ENCODE measurements around the gene MIF4GD. TPM values are rescaled to one million over a fixed set of nuclear protein-coding genes. Genes with fewer than 3 reads are reported as not detected.

Gene MIF4GD
- total RNA-seq, 3 donors from 2014 or later: 26.2 to 38.7 (median 28.8) TPM

GRCh38 chr17:75242461-75243042 lies 28.5 kb downstream of the MIF4GD start:
- H3K9me3 ChIP-seq: no peaks in the 10 kb centered on the region
- no peak overlapping the region for H3K4me3 ChIP-seq
- H3K4me1 ChIP-seq: peaks cover 0 to 12% of the 10 kb centered on the region in 2 donors
- intact Hi-C loops (cut with DNase I; ENCODE audit: low total_unique reads): no loop called here
- DNase-seq (ENCODE audit: low spot score in 2 of 2): no peak
- H3K27me3 ChIP-seq: no peaks in the 10 kb centered on the region
- peaks cover 10% of the 10 kb centered on the region for H3K36me3 ChIP-seq
- H3K27ac ChIP-seq: no peak overlapping the region
- TF ChIP-seq POLR2A (IDR thresholded peaks at IDR 0.05): no peak
- TF ChIP-seq POLR2AphosphoS5 (IDR thresholded peaks at IDR 0.05): no peak
- no peak for TF ChIP-seq CTCF (IDR thresholded peaks at IDR 0.05)

- peaks cover 10% of the 10 kb centered on the region for H3K36me3 ChIP-seq
- DNase-seq (ENCODE audit: low spot score in 2 of 2): no peak
- no peaks in the 10 kb centered on the region for H3K9me3 ChIP-seq
- no peak overlapping the region for H3K27ac ChIP-seq
- no peak overlapping the region for H3K4me3 ChIP-seq
- intact Hi-C loops (cut with DNase I; ENCODE audit: low total_unique reads): no loop called here
- TF ChIP-seq POLR2AphosphoS5 (IDR thresholded peaks at IDR 0.05): no peak
- no peak for TF ChIP-seq POLR2A (IDR thresholded peaks at IDR 0.05)
- TF ChIP-seq CTCF (IDR thresholded peaks at IDR 0.05): no peak
- H3K4me1 ChIP-seq: peaks cover 0 to 12% of the 10 kb centered on the region in 2 donors
- H3K27me3 ChIP-seq: no peaks in the 10 kb centered on the region
These were observed 29.0 kb downstream of the MIF4GD start for GRCh38 chr17:75241996-75242460.

- no peak overlapping the region for H3K27ac ChIP-seq
- TF ChIP-seq POLR2AphosphoS5 (IDR thresholded peaks at IDR 0.05) (no peak), POLR2A (IDR thresholded peaks at IDR 0.05) (no peak), CTCF (IDR thresholded peaks at IDR 0.05) (no peak)
These were observed 29.5 kb downstream of the MIF4GD start for GRCh38 chr17:75241502-75241901.

GRCh38 chr17:75241143-75241430 lies 29.9 kb downstream of the MIF4GD start:
- intact Hi-C loops (cut with DNase I; ENCODE audit: low total_unique reads): no loop called here
- Histone ChIP-seq H3K9me3 (no peaks in the 10 kb centered on the region), H3K36me3 (peaks cover 10% of the 10 kb centered on the region), H3K27ac (peak overlapping the region in 1 of 2 donors; percentile 32), H3K27me3 (no peaks in the 10 kb centered on the region), H3K4me3 (no peak overlapping the region), H3K4me1 (peaks cover 0 to 4% of the 10 kb centered on the region in 2 donors)
- no peak for DNase-seq (ENCODE audit: low spot score in 2 of 2)
- TF ChIP-seq CTCF (IDR thresholded peaks at IDR 0.05): no peak
- no peak for TF ChIP-seq POLR2AphosphoS5 (IDR thresholded peaks at IDR 0.05)
- no peak for TF ChIP-seq POLR2A (IDR thresholded peaks at IDR 0.05)

More at GRCh38 chr17:75241502-75241901, 29.5 kb downstream of the MIF4GD start:
- no peak for DNase-seq (ENCODE audit: low spot score in 2 of 2)
- Histone ChIP-seq H3K9me3 (no peaks in the 10 kb centered on the region), H3K27me3 (no peaks in the 10 kb centered on the region), H3K4me3 (no peak overlapping the region), H3K4me1 (peaks cover 0 to 8% of the 10 kb centered on the region in 2 donors), H3K36me3 (peaks cover 10% of the 10 kb centered on the region)
- intact Hi-C loops (cut with DNase I; ENCODE audit: low total_unique reads): no loop called here

- intact Hi-C loops (cut with DNase I; ENCODE audit: low total_unique reads): no loop called here
- no peaks in the 10 kb centered on the region for H3K4me1 ChIP-seq
- no peaks in the 10 kb centered on the region for H3K27me3 ChIP-seq
- H3K4me3 ChIP-seq: no peak overlapping the region
- no peak for DNase-seq (ENCODE audit: low spot score in 2 of 2)
- peak overlapping the region in 1 of 2 donors; percentile 32 for H3K27ac ChIP-seq
- no peaks in the 10 kb centered on the region for H3K9me3 ChIP-seq
- peak in 1 of 3 donors; percentile 34 for TF ChIP-seq CTCF (IDR thresholded peaks at IDR 0.05)
- TF ChIP-seq POLR2AphosphoS5 (IDR thresholded peaks at IDR 0.05): no peak
- H3K36me3 ChIP-seq: peaks cover 10% of the 10 kb centered on the region
These were observed 30.5 kb downstream of the MIF4GD start for GRCh38 chr17:75240394-75241142.

All from breast epithelium (tissue), 4 donors.